NT2/D1 (cell line): ENCODE data around the gene SRSF9.
"Not testable (repeated sequence)": the region's sequence is repeated elsewhere in the genome, so short reads cannot be mapped to it uniquely, and the experiment has no call there.

Experiments
- DNase-seq: peaks from one replicate; pipeline ENCODE4 v3.0.0-alpha.2; 2011; ENCODE audit warnings: low read depth, low spot score
- H3K27me3 ChIP-seq: 2 replicates; pipeline ENCODE4 v1.6.0; 2011; ENCODE audit warnings: mild to moderate bottlenecking; ENCODE audit not compliant: insufficient read length, insufficient read depth
- H3K36me3 ChIP-seq: 2 replicates; pipeline ENCODE4 v1.6.1; 2011; ENCODE audit warnings: mild to moderate bottlenecking, low read length, mixed read lengths; ENCODE audit not compliant: insufficient read depth, insufficient read length
- H3K4me1 ChIP-seq: 2 replicates; pipeline ENCODE4 v1.5.1; 2011; ENCODE audit not compliant: insufficient read depth, insufficient read length
- H3K4me3 ChIP-seq: 2 replicates; pipeline ENCODE4 v1.5.1; 2011; ENCODE audit warnings: low read depth; ENCODE audit not compliant: insufficient read length
- H3K9ac ChIP-seq: 2 replicates; pipeline ENCODE4 v1.6.0; 2011; ENCODE audit warnings: low read depth; ENCODE audit not compliant: insufficient read length
- H3K9me3 ChIP-seq: 2 replicates; pipeline ENCODE4 v1.5.1; 2011; ENCODE audit warnings: mild to moderate bottlenecking, low read length; ENCODE audit not compliant: insufficient read depth
- SUZ12 ChIP-seq: IDR thresholded peaks from 2 replicates; pipeline ENCODE4 v1.6.1; 2011; ENCODE audit not compliant: insufficient read length, insufficient read depth; ENCODE audit errors: extremely low read depth
- YY1 ChIP-seq: IDR thresholded peaks from 2 replicates; pipeline ENCODE4 v1.6.1; 2011; ENCODE audit not compliant: insufficient read length, insufficient read depth
- ZNF274 ChIP-seq: IDR thresholded peaks from 2 replicates; pipeline ENCODE4 v1.6.1; 2011; ENCODE audit warnings: mild to moderate bottlenecking, low read depth, low read length

Gene SRSF9

DNA sequence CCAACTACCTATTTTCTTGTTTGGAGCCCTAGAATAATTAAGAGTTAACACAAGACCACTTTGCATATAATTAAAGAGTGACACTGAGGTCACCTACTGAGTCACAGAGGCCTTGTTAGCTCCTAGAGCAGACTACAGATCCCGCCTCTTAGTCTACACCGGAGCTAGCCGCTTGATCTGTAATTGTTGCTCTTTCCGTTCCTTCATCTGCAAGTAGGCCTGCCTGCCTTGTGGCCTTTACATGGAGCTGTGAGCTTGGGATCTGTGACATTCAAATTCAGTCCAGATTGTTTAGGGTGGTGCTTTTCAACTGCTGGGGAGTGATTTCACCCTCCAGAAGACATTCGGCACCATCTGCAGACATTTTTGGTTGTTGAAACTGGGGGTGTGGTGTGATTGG lies 20.8 kb upstream of the SRSF9 start:
- TF ChIP-seq YY1 (no peak), ZNF274 (no peak), SUZ12 (no peak)
- no peak for DNase-seq
- Histone ChIP-seq H3K27me3 (no peaks in the 10 kb centered on the region), H3K9ac (no peak overlapping the region), H3K4me3 (no peak overlapping the region), H3K9me3 (no peaks in the 10 kb centered on the region), H3K4me1 (no peaks in the 10 kb centered on the region), H3K36me3 (peaks cover 20% of the 10 kb centered on the region)

DNA sequence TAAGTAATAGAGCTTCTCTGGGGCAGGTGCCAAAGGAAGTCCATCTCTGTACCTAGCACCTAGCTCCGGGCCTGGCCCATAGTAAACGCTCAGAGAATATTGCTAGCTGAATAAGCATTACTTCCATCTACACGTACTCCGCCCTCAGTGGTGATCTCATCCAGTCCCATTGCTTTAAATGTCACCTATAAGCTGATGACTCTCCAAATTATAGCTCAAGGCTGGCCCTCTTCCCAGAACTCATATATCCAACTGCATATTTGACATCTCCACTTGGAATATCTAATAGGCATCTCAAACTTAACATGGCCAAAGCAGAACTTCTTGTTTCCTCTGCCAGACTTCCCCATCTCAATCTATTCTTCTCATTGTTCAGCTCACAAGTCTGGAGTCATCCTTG lies 19.5 kb upstream of the SRSF9 start:
- Histone ChIP-seq H3K9me3 (no peaks in the 10 kb centered on the region), H3K4me1 (no peaks in the 10 kb centered on the region), H3K4me3 (no peak overlapping the region), H3K9ac (no peak overlapping the region), H3K36me3 (peaks cover 20% of the 10 kb centered on the region), H3K27me3 (no peaks in the 10 kb centered on the region)
- TF ChIP-seq SUZ12: no peak
- TF ChIP-seq YY1: no peak
- no peak for TF ChIP-seq ZNF274
- DNase-seq: no peak

DNA sequence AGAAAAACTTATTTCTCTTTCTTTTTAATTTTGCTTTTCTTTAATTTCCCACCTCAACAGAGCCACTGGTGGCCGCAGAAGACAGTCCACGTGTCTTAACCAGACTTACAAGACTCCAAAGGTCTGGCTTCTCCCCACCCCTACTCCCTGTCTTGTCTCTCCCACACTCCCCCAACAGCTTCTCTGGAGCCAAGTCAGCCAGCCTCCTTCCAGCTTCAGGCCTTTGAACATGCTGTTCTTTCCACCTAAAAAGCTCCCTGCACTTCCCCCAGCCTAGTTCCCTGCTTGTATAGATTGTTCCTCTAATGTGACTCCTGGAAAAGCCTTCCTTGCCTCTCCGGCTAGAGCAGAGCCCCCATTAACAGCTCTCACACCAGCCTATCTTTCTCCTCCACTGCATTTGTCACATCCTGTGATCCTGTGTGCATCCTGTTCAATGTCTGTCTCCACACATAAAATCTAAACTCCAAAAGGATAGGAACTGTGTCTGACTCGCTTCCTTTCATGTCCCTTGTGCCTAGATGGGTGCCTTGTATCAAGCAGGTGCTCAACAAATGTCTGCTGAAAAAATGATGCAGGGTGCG lies 18.6 kb upstream of the SRSF9 start:
- Histone ChIP-seq H3K9me3 (no peaks in the 10 kb centered on the region), H3K9ac (no peak overlapping the region), H3K4me1 (no peaks in the 10 kb centered on the region), H3K36me3 (peaks cover 20% of the 10 kb centered on the region), H3K4me3 (no peak overlapping the region), H3K27me3 (no peaks in the 10 kb centered on the region)
- DNase-seq: no peak
- no peak for TF ChIP-seq SUZ12
- TF ChIP-seq ZNF274: no peak
- TF ChIP-seq YY1: no peak

DNA sequence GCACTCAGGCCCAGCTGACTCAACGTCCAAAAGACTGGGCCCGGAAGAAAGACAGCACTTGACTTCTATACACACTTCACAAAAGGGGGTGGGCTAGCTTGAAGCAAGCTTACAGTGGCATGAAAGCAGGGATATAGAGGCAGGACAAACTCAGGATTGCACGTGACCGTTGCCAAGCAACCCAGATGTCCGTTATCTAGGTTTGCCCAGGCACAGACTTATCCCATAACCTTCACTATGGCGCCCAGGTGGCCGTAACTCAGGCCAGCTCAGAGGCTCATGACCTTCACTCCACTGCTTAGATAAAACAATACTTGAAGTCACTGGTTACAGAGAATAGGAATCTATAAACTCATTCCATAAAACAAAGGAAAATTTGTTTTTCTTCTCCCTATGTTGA lies 18.0 kb upstream of the SRSF9 start:
- not testable (repeated sequence) for H3K9me3 ChIP-seq, H3K9ac ChIP-seq, DNase-seq, H3K4me1 ChIP-seq, H3K27me3 ChIP-seq, H3K4me3 ChIP-seq
- H3K36me3 ChIP-seq: peaks cover 23% of the 10 kb centered on the region

DNA sequence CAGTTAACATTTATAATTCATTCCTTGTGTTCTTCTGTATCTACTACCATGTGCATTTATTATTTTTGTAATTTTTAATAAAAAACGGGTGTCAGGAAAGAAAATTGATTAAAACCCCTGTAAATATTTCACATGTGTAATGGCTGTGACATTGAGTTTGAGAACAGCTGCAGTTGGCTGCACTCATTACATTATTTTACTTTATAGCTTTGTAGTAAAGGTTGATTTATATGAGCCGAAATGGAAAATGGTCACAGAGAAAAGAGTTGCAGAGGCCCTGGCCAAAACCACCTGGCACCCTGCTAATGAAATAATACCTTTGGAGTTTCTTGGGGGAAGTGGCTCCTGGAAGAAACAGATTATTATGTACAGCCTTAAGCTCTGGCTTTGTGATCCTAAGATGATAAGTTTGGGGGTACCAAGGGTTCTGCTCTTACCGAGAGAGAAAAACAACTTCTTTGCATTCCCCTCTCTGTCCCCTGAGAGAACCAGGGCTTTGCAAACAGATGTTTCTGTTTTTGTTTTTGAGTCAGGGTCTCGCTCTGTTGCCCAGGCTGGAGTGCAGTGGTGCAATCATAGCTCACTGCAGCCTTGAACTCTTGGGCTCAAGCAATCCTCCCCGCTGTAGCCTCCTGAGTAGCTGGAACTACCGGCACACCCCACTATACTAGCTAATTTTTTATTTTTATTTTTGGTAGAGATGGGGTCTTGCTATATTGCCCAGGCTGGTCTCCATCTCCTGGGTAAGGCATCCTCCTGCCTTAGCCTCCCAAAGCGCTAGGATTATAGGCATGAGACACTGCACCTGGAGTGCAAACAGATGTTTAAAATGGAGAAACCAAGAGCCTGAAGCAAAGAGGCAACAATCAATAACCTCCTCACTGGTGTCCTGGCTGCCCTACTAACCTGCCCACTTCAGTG lies 16.7 kb upstream of the SRSF9 start:
- Histone ChIP-seq H3K36me3 (peaks cover 16% of the 10 kb centered on the region), H3K4me3 (no peak overlapping the region), H3K27me3 (no peaks in the 10 kb centered on the region), H3K4me1 (no peaks in the 10 kb centered on the region), H3K9ac (no peak overlapping the region), H3K9me3 (no peaks in the 10 kb centered on the region)
- TF ChIP-seq YY1: no peak
- TF ChIP-seq SUZ12: no peak
- TF ChIP-seq ZNF274: no peak
- no peak for DNase-seq

DNA sequence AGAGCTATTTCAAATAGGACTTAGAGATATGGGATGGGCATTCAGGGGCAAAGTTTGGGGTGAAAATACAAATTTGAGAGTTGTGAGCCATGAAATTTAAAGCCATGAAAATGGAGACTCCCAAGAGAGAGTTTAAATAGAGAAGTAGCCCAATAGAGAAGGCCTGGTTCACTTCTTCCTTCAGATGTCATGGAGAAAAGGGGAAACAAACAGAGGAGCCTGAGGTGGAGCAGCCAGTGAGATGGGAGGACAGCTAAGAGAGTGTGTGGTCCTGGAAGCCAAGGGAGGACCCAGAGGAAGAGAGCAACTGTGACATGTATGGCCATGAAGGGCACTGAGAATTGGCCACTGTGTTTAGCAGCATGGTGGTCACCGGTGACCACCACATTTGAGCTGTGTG lies 14.1 kb upstream of the SRSF9 start:
- no peak for TF ChIP-seq YY1
- no peak for TF ChIP-seq ZNF274
- no peak for TF ChIP-seq SUZ12
- DNase-seq: no peak
- Histone ChIP-seq H3K36me3 (peaks cover 2% of the 10 kb centered on the region), H3K9ac (no peak overlapping the region), H3K4me1 (no peaks in the 10 kb centered on the region), H3K4me3 (no peak overlapping the region), H3K9me3 (no peaks in the 10 kb centered on the region), H3K27me3 (no peaks in the 10 kb centered on the region)

DNA sequence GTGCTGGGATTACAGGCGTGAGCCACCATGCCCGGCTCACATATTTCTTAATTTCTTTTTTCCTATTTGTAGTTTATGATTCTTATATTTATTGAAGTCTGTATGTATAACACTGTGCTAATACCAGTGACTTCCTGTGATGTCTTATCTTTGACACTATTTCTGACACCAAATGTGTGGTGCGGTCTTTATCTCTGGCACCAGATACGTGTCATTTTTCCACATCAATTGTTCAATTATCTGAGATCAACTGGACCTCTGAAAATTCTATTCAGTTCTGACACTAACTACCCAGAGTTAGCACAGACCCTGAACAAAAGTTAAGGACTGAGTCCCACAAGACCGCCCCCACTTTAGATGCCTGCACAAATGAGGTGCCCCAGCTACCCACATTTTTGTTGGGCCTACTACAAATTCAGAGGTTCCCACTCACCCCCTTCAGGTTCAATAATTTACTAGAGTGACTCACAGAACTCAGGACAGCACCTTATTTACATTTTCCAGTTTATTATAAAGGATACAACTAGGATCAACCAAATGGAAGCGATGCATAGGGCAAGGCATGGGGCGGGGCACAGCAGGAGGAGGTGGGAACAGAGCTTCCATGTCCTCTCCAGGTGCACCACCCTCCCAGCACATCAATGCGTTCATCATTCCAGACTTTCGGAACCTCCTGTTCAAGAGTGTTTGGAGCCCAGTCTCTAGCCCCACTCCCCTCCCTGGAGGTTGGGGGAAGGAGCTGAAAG lies 11.6 kb upstream of the SRSF9 start:
- DNase-seq: no peak
- H3K27me3 ChIP-seq: no peaks in the 10 kb centered on the region
- H3K9ac ChIP-seq: no peak overlapping the region
- H3K36me3 ChIP-seq: peaks cover 2% of the 10 kb centered on the region
- H3K9me3 ChIP-seq: no peaks in the 10 kb centered on the region
- no peaks in the 10 kb centered on the region for H3K4me1 ChIP-seq
- H3K4me3 ChIP-seq: no peak overlapping the region
- TF ChIP-seq YY1 (no peak), ZNF274 (no peak), SUZ12 (no peak)
